K562 (cell line): ENCODE results near the gene CDX1. TPM values are rescaled to one million over a fixed set of nuclear protein-coding genes. Genes with fewer than 3 reads are reported as not detected.
A peak's percentile ranks its signal among the peaks of the same experiment; 100 is the strongest.

Experiments
- ATAC-seq: fragments of 200-7000 bp; cut with Tn5 transposase; 3 replicates; pipeline ENCODE4 v1.9.1; 2020; ENCODE audit warnings: moderate library complexity
- BruUV-seq: library from RNA; stranded (reverse); fragments of 400-500 nt; replicated peaks from 2 replicates; lab custom pipeline; 2021; lab: Mats Ljungman, UMichigan
- CTCF ChIA-PET: fragments of 300-600 bp; formaldehyde crosslinking; extraction: SDS; loops from one replicate; lab custom pipeline; 2021; ENCODE audit warnings: low intra/inter-chr PET ratio; lab: Yijun Ruan, JAX
- POLR2A ChIA-PET: fragments of 300-600, 350-650 bp; sonication (Branson Sonifier 250); formaldehyde crosslinking; extraction: SDS; loops from one replicate; lab custom pipeline; 2021; ENCODE audit warnings: antibody characterized with exemption, inconsistent platforms; lab: Yijun Ruan, JAX
- DNase-seq, 4 experiments: peaks; one replicate each; pipeline versions ENCODE4 v3.0.0 to v3.0.0-alpha.2; 2011 to 2018; ENCODE audit warnings: low spot score in 3 of 4, mixed read lengths in 3 of 4; ENCODE audit errors: extremely low read depth in 1 of 4
- FAIRE-seq: peaks from 2 replicates; lab custom pipeline; 2011; peaks lifted over from hg19 to GRCh38; lab: Jason Lieb, UNC
- H2AFZ ChIP-seq: 2 replicates; pipeline ENCODE4 v1.6.0; 2011; ENCODE audit warnings: low read depth, low read length, control low read depth, inconsistent platforms
- H3K27ac ChIP-seq: fragments of 200-600 bp; 3 replicates; pipeline ENCODE4 v1.8.0; 2011; ENCODE audit warnings: low read depth, mild to moderate bottlenecking, control low read depth, inconsistent platforms, low read length, moderate library complexity, mixed read lengths; ENCODE audit errors: extremely low read depth
- H3K27me3 ChIP-seq, 2 experiments: fragments of 300-600 bp in 1 of 2; 2 replicates in 1 of 2; 3 replicates in 1 of 2; pipeline versions ENCODE4 v1.6.0 to v1.8.0; 2011; ENCODE audit warnings: inconsistent platforms in 2 of 2, low read length in 2 of 2, mild to moderate bottlenecking in 1 of 2, mixed read lengths in 1 of 2, moderate library complexity in 1 of 2; ENCODE audit not compliant: control insufficient read depth in 2 of 2, insufficient read depth in 2 of 2
- H3K36me3 ChIP-seq: fragments of 300-600 bp; 3 replicates; pipeline ENCODE4 v1.8.0; 2011; ENCODE audit warnings: mild to moderate bottlenecking, low read length, inconsistent platforms; ENCODE audit not compliant: control insufficient read depth, insufficient read depth
- H3K4me1 ChIP-seq, 2 experiments: fragments of 200-600 bp in 1 of 2; replicated peaks in 1 of 2; 2 replicates in 1 of 2; 3 replicates in 1 of 2; pipeline versions ENCODE4 v1.5.1 to v1.8.0; 2011; ENCODE audit warnings: inconsistent platforms in 2 of 2, low read length in 2 of 2, mild to moderate bottlenecking in 1 of 2, mixed read lengths in 1 of 2, moderate library complexity in 1 of 2; ENCODE audit not compliant: control insufficient read depth in 2 of 2, insufficient read depth in 2 of 2
- H3K4me2 ChIP-seq: 2 replicates; pipeline ENCODE4 v1.6.1; 2011; ENCODE audit warnings: low read length, control low read depth, inconsistent platforms, mixed read lengths; ENCODE audit not compliant: insufficient read depth
- H3K4me3 ChIP-seq: fragments of 200-600 bp; sonication (generic), shearing (Covaris generic); 2 replicates; pipeline ENCODE4 v1.5.1; 2016; ENCODE audit warnings: control low read depth, inconsistent platforms
- H3K79me2 ChIP-seq: fragments of 200-600 bp; 3 replicates; pipeline ENCODE4 v1.8.0; 2011; ENCODE audit warnings: low read length, inconsistent platforms; ENCODE audit not compliant: control insufficient read depth, insufficient read depth
- H3K9ac ChIP-seq, 2 experiments: 2 replicates each; pipeline versions ENCODE4 v1.6.0 to v1.6.1; 2011; ENCODE audit warnings: low read depth in 2 of 2, low read length in 2 of 2, control low read depth in 1 of 2, inconsistent platforms in 1 of 2, mild to moderate bottlenecking in 1 of 2, mixed read lengths in 1 of 2; ENCODE audit not compliant: insufficient read depth in 1 of 2
- H3K9me1 ChIP-seq: one replicate; pipeline ENCODE4 v1.6.0; 2011; ENCODE audit warnings: inconsistent platforms, mild to moderate bottlenecking, low read length, moderate library complexity; ENCODE audit not compliant: control insufficient read depth, insufficient read depth
- H3K9me3 ChIP-seq: replicated peaks from 2 replicates; pipeline ENCODE4 v1.5.1; 2011; ENCODE audit warnings: low read depth, low read length, inconsistent platforms; ENCODE audit not compliant: control insufficient read depth, insufficient read depth
- H4K20me1 ChIP-seq: replicated peaks from 2 replicates; pipeline ENCODE4 v1.6.1; 2011; ENCODE audit warnings: low read length, inconsistent platforms, mixed read lengths; ENCODE audit not compliant: control insufficient read depth, insufficient read depth
- CBFA2T2 ChIP-seq: fragments of 450-650 bp; conservative IDR thresholded peaks from 2 replicates; pipeline ENCODE4 v1.6.1; 2017; ENCODE audit warnings: mild to moderate bottlenecking
- HNRNPUL1 ChIP-seq: fragments of 200-400 bp; formaldehyde crosslinking; IDR thresholded peaks from 2 replicates; pipeline ENCODE4 v1.6.1; 2017; ENCODE audit warnings: low read length
- MTF1 ChIP-seq: fragments of 250-450 bp; sonication (Bioruptor Pico); IDR thresholded peaks from 2 replicates; pipeline ENCODE4 v1.9.0; 2021; ENCODE audit warnings: moderate library complexity, mild to moderate bottlenecking, inconsistent platforms, borderline replicate concordance
- NFE2 ChIP-seq: IDR thresholded peaks from 2 replicates; pipeline ENCODE4 v1.6.1; 2014; ENCODE audit warnings: antibody characterized with exemption, low read depth
- NONO ChIP-seq, 2 experiments: fragments of 200-400 bp in 1 of 2; fragments of 450-650 bp in 1 of 2; formaldehyde crosslinking in 1 of 2; IDR thresholded peaks; 2 replicates each; pipeline ENCODE4 v1.6.1; 2017; ENCODE audit warnings: low read depth in 2 of 2, mild to moderate bottlenecking in 2 of 2, moderate library complexity in 2 of 2, low read length in 1 of 2
- PHB2 ChIP-seq: fragments of 450-650 bp; IDR thresholded peaks from 2 replicates; pipeline ENCODE4 v1.6.1; 2017; ENCODE audit warnings: low read depth
- RUNX1 ChIP-seq: sonication (generic); IDR thresholded peaks from 2 replicates; pipeline ENCODE4 v1.6.1; 2016; ENCODE audit warnings: antibody characterized with exemption, low read depth
- SAFB ChIP-seq: fragments of 200-400 bp; formaldehyde crosslinking; IDR thresholded peaks from 2 replicates; pipeline ENCODE4 v1.6.1; 2017; ENCODE audit warnings: low read depth, low read length, borderline replicate concordance
- SMARCA5 ChIP-seq: fragments of 450-650 bp; IDR thresholded peaks from 2 replicates; pipeline ENCODE4 v1.6.1; 2016
- ZKSCAN3 ChIP-seq: fragments of 250-450 bp; sonication (Bioruptor Pico); IDR thresholded peaks from 2 replicates; pipeline ENCODE4 v1.4.0; 2020
- ZNF507 ChIP-seq: conservative IDR thresholded peaks from 2 replicates; pipeline ENCODE4 v1.6.1; 2017; ENCODE audit warnings: missing genetic modification characterization, missing compliant biosample characterization
- ZNF583 ChIP-seq: fragments of 250-450 bp; sonication (Bioruptor Pico); IDR thresholded peaks from 2 replicates; pipeline ENCODE4 v1.4.0; 2020
- ZNF695 ChIP-seq: fragments of 450-650 bp; formaldehyde crosslinking; IDR thresholded peaks from 2 replicates; pipeline ENCODE4 v1.4.0; 2020; ENCODE audit warnings: mild to moderate bottlenecking, moderate library complexity
- WGBS: fragments of 100-300 bp; shearing (Covaris generic); methylation state at CpG from one replicate; pipeline ENCODE4 v1.1.6; 2016; ENCODE audit warnings: low coverage, mixed read lengths; ENCODE audit not compliant: insufficient coverage; ENCODE audit errors: missing lambda C conversion rate; 5-methylcytosine and 5-hydroxymethylcytosine counted together
- in situ Hi-C: fragments of 300-500 bp; cut with MboI; formaldehyde crosslinking; loops from 4 replicates; pipeline ENCODE4 v1.15.0; 2018; ENCODE audit warnings: inconsistent platforms, mixed read lengths
- intact Hi-C: fragments of 100-400 bp; cut with micrococcal nuclease; formaldehyde crosslinking; loops from 2 replicates; pipeline ENCODE4 v1.14.2; 2022
- polyA plus RNA-seq, 8 experiments: library from polyadenylated mRNA; depleted of rRNA in 4 of 8; stranded (reverse) in 5 of 8; unstranded in 3 of 8; fragments of >200 nt; fragmentation: Nextera tagmentation in 2 of 8; fragmentation: Illumina TruSeq in 1 of 8; extraction: Ambion mirVana in 2 of 8; extraction: Trizol in 1 of 8; gene quantifications; 2 replicates each; pipeline versions ENCODE4 v1.2.1 to v1.2.3, GENCODE V29; 2011 to 2014; ENCODE audit warnings: inconsistent platforms in 1 of 8, missing spikeins in 1 of 8
- total RNA-seq, 7 experiments: library from RNA; depleted of rRNA in 6 of 7; stranded (reverse); fragments of >200 nt in 6 of 7; fragmentation: Illumina TruSeq in 2 of 7; extraction: Trizol in 2 of 7; gene quantifications; 2 replicates each; pipeline versions ENCODE4 v1.2.1 to v1.2.3, GENCODE V29; 2011 to 2021; ENCODE audit warnings: low replicate concordance in 1 of 7
- TF ChIP-seq, protein P1 (sequence below): sonication (generic); formaldehyde crosslinking; IDR thresholded peaks from 2 replicates; pipeline ENCODE4 v1.8.0; 2022; ENCODE audit warnings: missing genetic modification reagents, mild to moderate bottlenecking, borderline replicate concordance
- TF ChIP-seq, protein P2 (sequence below): fragments of 450-650 bp; conservative IDR thresholded peaks from 2 replicates; pipeline ENCODE4 v1.6.1; 2016; ENCODE audit warnings: missing genetic modification characterization, low read depth, mild to moderate bottlenecking, control low read depth, missing compliant biosample characterization

Gene CDX1
- total and polyA plus RNA-seq, 9 of the 15 experiments (the other 6 are each of a cell fraction or from before 2014, with no cell fraction given): 0.06 to 0.16 TPM; not detected in 7

DNA sequence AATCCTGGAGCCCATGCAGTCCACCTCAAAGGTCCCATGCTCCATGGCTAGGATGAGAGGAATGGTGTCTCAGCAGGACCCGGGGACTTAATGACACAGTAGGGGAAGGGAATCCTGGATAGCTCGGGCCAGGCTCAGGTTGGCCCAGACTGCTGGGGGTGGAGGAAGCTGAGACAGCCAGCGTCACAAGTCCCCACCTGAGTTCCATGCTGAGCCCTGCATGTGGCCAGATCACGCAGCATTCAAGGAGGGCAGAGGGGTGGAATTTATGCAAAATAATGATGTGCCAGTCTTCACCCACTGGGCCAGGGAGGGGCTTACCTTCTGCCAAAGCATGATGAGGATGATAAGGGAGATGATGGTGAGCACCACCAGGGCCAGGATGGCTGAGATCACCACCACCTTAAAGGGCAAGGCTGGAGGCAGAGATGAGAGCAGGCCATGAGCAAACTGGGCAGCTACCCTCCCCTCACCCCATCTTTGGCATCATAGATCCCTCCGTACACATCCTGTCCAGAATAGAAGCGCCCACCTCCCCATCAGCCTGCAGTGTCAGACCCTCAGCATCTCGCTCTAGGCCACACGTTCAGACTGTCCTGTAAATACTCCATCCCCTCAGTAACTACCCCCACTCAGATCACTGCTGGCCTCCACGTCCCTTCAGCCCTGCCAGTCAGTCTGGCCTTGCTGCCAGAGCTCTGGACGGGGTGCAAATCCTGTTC lies 40.2 kb upstream of the CDX1 start:
- H3K9me3 ChIP-seq: no peaks in the 10 kb centered on the region
- CTCF ChIA-PET: no interaction called here
- FAIRE-seq: no peak
- POLR2A ChIA-PET: interaction anchor here (0.6 to 1.2 kb wide), 5 partner anchors 8 to 148 kb away, joined by 3 to 6 read pairs (median 3); partner anchors contain the start of genes HMGXB3, PDGFRB and TIGD6
- H3K4me1 ChIP-seq: peaks cover 10 to 16% of the 10 kb centered on the region in 2 experiments; a peak in 4 of 5 replicates
- H3K27ac ChIP-seq: no peak overlapping the region
- H3K4me3 ChIP-seq: no peak overlapping the region
- H3K79me2 ChIP-seq: no peaks in the 10 kb centered on the region
- ATAC-seq: no peak
- H2AFZ ChIP-seq: no peak overlapping the region
- H3K36me3 ChIP-seq: no peaks in the 10 kb centered on the region
- no TSS peak for BruUV-seq
- no peak overlapping the region for H3K4me2 ChIP-seq
- intact Hi-C loops: loop anchor here (10.0 kb wide), 2 partner anchors 52 to 292 kb away; no protein-coding TSS in a partner anchor
- 22% methylated on average over 10 of the region's 10 CpGs for WGBS
- H3K27me3 ChIP-seq: no peaks in the 10 kb centered on the region
- no peak overlapping the region for H3K9ac ChIP-seq
- no peak for TF ChIP-seq ZNF583
- no peak for TF ChIP-seq ZKSCAN3
- TF ChIP-seq HNRNPUL1: no peak
- TF ChIP-seq RUNX1: no peak
- TF ChIP-seq SAFB: no peak
- TF ChIP-seq, all 486 proteins: peak for 0
- H4K20me1 ChIP-seq: 0 out of 2 replicates have a peak, but pooled peaks cover 3% of the 10 kb centered on the region
- in situ Hi-C loops: loop anchor here (5.0 kb wide), 1 partner anchor 96 kb away; no protein-coding TSS in a partner anchor
- DNase-seq: no peak
- H3K9me1 ChIP-seq: no peaks in the 10 kb centered on the region

DNA sequence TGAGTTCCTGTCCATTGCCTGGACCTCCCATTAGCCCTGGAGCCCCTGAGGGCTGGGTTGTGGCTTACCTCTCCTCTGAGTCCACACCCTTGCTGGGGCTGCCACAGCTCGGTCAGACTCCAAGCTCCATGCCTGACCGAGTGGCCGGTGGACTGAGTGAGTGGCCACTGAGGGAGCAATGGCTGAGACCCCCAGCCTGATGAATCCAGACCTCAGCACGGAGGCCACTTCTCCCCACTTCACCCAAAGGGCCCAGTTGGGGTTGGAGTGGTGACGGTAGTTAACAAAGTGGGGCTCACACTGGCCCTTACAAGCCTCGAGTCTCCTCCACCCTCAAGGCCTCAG lies 39.7 kb upstream of the CDX1 start:
- ATAC-seq (no peak), FAIRE-seq (no peak), DNase-seq (no peak)
- H3K9ac ChIP-seq: peak overlapping the region in 1 of 2 experiments; percentile 47; a peak in 1 of 4 replicates
- 35% methylated on average over 5 of the region's 6 CpGs for WGBS
- H3K36me3 ChIP-seq: no peaks in the 10 kb centered on the region
- H3K4me1 ChIP-seq: peaks cover 7 to 14% of the 10 kb centered on the region in 2 experiments; a peak in 4 of 5 replicates
- no peaks in the 10 kb centered on the region for H3K27me3 ChIP-seq
- intact Hi-C loops (loop anchor here (10.0 kb wide), 2 partner anchors 52 to 292 kb away; no protein-coding TSS in a partner anchor), in situ Hi-C loops (loop anchor here (5.0 kb wide), 1 partner anchor 95 kb away; no protein-coding TSS in a partner anchor)
- POLR2A ChIA-PET: interaction anchor here (0.7 kb wide), 2 partner anchors 39 to 127 kb away, joined by 3 to 5 read pairs; partner anchors contain the start of genes HMGXB3 and TIGD6
- 0 out of 2 replicates have a peak, but pooled peaks cover 3% of the 10 kb centered on the region for H4K20me1 ChIP-seq
- no peak overlapping the region for H3K4me2 ChIP-seq
- H3K9me3 ChIP-seq: no peaks in the 10 kb centered on the region
- no peak overlapping the region for H3K27ac ChIP-seq
- H3K4me3 ChIP-seq: no peak overlapping the region
- CTCF ChIA-PET: no interaction called here
- no TSS peak for BruUV-seq
- H3K79me2 ChIP-seq: no peaks in the 10 kb centered on the region
- H3K9me1 ChIP-seq: no peaks in the 10 kb centered on the region
- no peak overlapping the region for H2AFZ ChIP-seq
- no peak for TF ChIP-seq CBFA2T2
- no peak for TF ChIP-seq PHB2
- no peak for TF ChIP-seq NFE2
- TF ChIP-seq, protein P1, sequence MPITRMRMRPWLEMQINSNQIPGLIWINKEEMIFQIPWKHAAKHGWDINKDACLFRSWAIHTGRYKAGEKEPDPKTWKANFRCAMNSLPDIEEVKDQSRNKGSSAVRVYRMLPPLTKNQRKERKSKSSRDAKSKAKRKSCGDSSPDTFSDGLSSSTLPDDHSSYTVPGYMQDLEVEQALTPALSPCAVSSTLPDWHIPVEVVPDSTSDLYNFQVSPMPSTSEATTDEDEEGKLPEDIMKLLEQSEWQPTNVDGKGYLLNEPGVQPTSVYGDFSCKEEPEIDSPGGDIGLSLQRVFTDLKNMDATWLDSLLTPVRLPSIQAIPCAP (CRISPR knock-in tag): no peak
- no peak for TF ChIP-seq ZNF507 (tag)
- TF ChIP-seq MTF1: no peak
- no peak for TF ChIP-seq SMARCA5
- TF ChIP-seq, protein P2, sequence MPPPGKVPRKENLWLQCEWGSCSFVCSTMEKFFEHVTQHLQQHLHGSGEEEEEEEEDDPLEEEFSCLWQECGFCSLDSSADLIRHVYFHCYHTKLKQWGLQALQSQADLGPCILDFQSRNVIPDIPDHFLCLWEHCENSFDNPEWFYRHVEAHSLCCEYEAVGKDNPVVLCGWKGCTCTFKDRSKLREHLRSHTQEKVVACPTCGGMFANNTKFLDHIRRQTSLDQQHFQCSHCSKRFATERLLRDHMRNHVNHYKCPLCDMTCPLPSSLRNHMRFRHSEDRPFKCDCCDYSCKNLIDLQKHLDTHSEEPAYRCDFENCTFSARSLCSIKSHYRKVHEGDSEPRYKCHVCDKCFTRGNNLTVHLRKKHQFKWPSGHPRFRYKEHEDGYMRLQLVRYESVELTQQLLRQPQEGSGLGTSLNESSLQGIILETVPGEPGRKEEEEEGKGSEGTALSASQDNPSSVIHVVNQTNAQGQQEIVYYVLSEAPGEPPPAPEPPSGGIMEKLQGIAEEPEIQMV (tag): no peak
- TF ChIP-seq ZNF695 (CRISPR knock-in tag): no peak
- TF ChIP-seq NONO (IDR thresholded peaks at IDR 0.05; ENCODE audit: low read depth in 2 of 2, low read length in 1 of 2): no peak
